ENCODE data around the gene HS3ST1.
"Not testable (repeated sequence)": the region's sequence is repeated elsewhere in the genome, so short reads cannot be mapped to it uniquely, and the experiment has no call there.

The HS3ST1 gene

DNA sequence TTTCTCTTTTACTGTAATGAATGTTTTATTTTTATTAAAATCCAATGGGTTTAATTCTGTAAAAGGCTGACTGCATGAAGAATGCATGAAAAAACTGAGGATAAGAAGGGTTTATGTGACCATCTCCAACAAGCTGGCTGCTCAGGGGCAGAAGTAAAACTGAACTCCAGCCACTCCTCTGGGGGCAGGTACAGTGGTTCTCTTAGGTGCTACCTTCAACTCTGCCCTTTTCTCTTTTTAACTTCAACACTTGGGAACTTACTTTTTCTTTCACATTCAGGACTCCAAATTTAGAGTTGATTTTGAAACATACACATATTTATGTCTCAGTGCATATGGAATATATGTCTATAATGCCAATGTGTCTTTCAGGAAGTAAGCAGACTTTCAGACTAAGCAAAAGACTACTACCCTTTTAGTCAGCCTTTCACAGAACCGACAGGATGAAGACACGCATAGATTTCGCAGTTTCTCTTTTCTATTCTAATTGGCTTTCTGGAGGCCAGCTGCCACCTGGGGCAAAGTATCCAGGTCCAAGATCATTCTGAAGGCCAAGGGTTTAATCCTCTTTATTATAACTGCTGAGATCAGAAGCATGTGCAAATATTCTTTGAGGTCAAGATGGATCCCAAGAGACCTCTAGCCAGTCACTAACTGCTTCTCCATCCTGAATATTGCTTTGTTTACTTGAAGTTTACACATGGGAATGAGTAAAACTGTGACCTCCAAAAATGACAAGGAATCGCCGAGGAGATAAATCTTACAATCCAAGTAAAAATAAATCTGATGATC, 30.7 kb downstream of the HS3ST1 start:
- no peak for DNase-seq

DNA sequence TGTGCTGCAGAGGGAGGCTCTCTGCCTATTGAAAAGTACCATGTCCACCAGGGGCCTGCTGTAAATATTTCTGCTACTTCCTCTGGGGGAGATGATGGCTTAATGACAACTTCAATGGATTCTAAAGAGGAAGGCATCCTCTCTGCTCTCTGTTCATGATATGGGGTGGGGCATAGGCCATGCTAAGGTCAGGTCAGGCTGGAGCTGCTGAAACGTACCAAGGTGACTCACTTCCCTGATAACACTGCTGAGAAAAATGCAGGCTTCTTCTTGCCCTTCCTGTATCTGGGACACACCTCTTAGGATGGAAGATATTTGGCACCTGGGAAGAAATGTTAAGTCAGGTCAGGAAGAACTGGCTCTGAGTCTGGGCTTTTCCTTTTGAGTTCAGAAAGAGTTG, 31.5 kb downstream of the HS3ST1 start:
- no peak for DNase-seq

DNA sequence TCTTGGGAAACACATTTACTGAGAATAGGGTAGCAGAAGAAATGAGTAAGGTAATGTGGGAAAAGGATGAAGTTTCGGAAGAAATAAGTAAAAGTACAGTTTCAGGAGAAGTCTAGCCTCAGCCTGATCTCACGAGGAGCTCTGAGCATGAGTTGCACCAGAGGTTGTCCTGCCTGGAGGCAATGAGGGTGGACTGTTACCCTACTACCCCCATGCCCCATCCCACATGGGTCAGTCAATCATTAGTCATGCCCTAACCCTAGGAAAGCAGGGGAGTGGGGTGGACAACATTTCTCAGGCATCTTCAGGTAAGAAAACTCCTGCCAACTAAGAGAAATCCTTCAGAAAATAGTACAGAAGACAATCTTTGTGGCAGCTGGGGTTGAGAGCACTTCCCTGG, 35.1 kb downstream of the HS3ST1 start:
- DNase-seq, result no peak

DNA sequence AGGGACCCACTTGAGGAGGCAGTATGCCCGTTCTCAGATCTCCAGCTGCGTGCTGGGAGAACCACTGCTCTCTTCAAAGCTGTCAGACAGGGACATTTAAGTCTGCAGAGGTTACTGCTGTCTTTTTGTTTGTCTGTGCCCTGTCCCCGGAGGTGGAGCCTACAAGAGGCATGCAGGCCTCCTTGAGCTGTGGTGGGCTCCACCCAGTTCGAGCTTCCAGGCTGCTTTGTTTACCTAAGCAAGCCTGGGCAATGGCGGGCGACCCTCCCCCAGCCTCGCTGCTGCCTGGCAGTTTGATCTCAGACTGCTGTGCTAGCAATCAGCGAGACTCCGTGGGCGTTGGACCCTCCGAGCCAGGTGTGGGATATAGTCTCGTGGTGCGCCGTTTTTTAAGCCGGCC, 44.6 kb downstream of the HS3ST1 start:
- DNase-seq, result not testable (repeated sequence)

DNA sequence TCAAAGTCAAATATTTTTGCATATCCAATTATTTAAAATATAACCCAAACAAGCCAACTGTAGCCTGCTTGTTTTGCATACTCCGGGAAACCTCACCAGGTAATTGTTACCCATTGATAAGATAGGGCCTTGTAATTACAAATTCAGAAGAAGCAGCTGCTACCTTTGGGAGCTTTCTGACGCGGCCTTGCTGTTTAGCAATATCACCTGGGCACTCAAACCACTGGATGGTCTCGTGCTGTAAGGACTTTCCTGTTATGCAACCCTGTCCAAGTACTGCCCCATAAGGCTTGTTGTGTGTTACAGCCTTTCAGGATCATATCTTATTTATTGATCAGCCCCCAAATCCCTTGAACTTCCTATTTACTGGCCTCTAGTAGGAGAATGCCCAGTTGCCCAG, 52.1 kb downstream of the HS3ST1 start:
- no peak for DNase-seq

DNA sequence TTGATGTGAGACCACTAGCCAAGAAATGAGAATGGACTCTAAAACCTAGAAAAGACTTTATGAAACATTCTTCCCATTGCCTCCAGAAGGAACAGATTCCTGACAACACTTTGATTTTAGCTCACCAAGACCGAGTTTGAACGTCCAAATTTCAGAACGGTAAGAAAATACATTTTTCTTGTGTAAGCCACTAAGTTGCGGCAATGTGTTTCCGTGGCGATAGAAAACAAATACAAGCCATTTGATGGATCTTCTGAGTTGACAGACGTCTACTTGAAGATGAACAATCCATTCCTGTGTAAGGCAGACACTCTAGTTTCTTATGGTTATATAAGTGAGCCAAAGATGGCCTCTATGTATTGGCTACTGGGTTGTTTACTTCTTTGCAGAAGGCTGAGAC, 52.5 kb downstream of the HS3ST1 start:
- no peak for DNase-seq

DNA sequence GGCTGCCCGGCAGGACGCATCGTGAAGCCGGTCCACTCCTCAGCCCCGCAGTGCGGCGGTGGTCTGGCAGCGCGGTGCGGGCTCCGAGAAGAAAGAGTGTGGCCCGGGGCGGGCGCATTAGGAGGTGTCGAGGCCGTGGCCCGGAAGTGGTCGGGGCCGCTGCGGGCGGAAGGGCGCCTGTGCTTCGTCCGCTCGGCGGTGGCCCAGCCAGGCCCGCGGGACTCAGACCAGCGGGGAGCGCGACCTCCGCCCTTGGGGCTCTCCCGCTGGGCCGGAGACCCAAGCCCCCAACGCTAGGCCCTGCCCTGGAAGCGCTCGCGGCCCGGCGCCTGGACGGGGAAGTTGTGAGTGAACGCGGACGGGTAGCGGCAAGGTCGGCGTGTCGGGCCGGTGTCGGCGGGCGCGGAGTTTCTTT, 60.0 kb downstream of the HS3ST1 start:
- DNase-seq, result no peak

DNA sequence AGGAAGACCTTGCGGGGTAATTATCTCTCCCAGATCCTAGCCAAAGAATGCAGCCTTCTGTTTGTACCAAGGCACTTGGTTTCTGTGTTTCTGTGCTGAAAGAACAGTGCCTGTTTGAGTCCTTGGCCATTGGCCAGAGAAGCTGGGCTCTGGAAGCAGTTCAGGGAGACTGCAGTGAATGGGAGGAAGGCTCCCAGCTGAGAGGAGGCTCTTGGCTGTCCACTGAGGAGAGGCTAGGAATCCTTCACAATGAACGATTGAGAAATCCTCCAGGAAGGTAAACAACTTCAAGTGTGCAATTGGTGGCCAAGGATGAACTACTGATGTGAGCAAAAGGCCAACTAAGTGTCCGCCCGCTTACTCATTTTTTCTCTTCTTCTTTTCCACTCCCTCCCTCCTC, 61.3 kb downstream of the HS3ST1 start:
- DNase-seq, result no peak

DNA sequence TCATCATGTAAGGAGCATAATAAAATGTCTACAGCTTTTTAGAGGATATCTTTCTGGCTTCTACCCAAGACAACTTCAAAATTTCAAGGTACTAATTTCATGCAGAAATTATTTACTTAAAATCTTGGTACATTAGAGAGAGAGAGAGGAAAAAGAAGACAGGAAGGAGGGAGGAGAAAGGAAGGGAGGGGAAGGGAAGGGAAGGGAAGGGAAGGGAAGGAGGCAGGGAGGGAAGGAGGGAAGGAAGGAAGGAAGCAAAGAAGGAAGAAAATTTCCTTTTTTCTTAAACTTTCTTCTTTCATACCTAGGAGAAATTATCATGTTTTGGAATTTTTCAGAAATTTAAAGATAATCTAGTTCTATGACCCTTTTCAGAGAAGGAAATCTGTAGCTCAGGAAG, 61.8 kb downstream of the HS3ST1 start:
- no peak for DNase-seq

DNA sequence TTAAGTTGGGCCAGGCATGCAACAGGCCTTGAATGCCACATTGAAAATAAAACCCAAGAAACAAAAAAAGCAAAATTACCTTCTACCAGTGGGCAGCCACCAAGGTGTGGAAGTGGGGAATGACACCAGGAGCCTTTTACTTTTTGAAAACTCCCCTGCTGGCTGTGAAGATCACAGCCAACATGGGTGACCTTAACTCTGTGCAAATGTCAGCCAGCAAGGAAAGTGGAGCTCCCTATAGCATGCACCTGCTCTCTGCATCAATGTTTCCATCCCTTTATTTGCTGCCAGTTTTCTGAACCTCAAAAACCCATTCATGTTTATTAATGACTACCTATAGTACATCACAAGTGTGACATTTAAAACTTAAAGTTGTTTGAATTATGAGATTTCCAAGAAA, 63.7 kb downstream of the HS3ST1 start:
- no peak for DNase-seq

DNA sequence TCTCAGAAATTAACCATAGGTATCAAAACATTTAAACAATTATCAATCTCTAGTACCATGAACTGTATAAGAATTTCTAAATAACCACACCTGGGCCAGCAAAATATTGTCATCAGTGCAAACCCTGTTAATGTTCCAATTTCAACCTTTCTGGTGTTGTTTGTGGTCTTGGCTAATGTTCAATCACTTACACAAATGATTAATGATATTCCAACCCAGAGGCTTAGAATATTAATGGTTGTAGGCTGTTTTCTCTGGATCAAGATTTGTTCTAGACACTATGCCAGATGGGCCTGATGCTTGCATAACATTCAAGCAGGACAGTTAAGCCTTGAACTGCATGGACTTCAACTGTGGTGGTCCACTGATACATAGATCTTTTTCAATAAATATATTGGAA, 69.1 kb downstream of the HS3ST1 start:
- no peak for DNase-seq

DNA sequence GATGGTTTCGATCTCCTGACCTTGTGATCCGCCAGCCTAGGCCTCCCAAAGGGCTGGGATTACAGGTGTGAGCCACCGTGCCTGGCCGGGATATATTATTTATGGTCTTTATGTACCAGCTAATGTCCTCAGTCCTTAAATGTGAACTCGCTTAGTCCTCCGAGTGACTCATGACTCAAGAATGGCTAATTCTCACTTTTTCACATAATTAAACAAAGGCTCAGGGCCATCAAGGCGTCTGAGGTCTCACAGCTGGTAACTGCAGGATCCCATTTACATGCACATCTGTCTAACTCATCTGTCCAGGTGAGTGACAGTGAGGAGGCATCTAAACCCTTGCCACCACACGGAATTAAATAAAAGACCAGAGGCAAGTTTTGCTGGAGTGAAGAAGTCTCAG, 73.5 kb downstream of the HS3ST1 start:
- DNase-seq, result no peak

DNA sequence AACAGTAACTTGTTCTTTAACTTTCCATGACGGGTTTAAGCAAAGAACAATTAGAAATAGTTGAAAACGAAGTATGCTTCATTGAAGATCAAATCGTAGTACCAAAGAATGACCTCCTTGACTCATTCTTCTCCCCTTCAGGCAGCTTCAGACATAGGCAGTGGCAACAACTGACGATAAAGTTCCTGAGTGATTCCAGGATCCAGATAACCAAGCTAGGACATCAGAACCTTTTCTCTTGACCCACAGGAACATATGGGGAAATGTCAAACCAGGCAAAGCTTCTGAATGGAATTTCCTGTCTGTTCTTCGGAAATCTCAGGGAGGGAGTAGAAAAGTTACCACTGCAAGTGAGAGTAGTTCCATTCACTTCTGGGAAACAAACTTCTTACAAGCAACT, 74.2 kb downstream of the HS3ST1 start:
- no peak for DNase-seq

DNA sequence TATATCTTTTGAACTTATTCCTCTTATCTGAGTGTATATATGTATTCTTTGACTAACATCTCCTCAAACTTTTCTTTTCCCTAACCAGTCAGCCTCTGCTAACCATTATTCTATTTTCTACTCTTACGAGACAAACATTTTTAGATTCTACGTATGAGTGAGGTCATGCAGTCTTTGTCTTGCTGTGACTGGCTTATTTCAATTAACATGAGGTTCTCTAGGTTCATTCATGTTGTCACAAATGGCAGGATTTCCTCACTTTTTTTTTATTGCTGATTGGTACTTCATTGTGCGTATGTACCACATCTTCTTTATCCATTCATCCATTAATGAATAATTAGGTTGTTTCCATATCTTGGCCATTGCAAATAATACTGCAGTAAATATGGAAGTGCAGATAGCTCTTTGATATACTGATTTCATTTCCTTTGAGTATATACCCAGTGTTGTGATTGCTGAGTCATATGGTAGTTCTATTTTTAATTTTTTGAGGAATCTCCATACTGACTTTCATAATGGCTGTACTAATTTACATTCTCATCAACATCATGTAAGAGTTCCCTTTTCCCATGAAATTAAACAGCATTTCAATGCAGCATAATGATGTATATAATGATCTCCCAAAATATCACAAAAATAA, 80.1 kb downstream of the HS3ST1 start:
- no peak for DNase-seq

DNA sequence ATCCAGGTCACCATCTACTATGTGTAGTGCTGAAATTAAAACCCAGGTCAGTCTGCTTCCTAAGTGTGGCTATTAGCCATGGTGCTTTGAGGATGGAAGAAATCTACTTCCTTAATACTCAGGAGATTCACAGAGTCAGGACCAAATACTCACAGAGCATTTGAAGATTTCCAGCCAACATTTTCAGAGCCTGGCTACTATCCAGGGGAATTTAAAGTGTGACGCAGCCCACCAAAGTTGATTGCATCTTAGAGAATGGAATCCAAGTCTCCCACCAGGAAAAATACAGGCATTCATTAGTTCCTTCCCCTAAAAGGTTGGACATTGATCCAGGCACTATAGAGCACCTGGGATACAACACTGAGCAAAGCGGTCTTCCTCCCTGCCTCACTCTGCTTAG, 83.8 kb downstream of the HS3ST1 start:
- no peak for DNase-seq

DNA sequence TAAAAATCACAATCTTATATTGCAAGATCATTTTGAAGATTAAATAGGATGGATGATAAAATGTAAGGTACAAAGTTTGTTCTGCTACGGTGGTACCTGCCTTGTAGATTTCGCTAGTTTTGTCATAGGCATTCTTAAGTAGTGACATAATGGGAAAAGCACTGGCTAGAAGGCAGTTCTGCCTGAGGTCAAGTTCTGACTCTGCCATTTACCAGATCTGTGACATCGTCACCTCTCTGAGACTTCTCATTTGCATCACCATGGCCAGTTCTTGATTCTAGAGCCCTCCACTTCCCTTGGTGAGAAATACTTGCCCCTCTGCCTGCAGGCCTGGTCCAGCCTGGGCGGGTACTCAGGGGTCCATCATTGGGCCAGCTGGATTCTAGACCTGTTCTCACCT, 85.2 kb downstream of the HS3ST1 start:
- DNase-seq, result no peak
